HG03565 (cell line): ENCODE measurements around the gene NES.

ENCODE experiments used
- ATAC-seq: cut with Tn5 transposase; IDR thresholded peaks from one replicate; pipeline ENCODE4 v1.9.1; 2021; ENCODE audit warnings: mild to moderate bottlenecking, moderate library complexity; ENCODE audit not compliant: unreplicated experiment

NES gene

GRCh38 chr1:156664767-156665411, 12.3 kb downstream of the NES start:
- no peak for ATAC-seq

- no peak for ATAC-seq
Observed at GRCh38 chr1:156664046-156664766, 13.0 kb downstream of the NES start.

- no peak for ATAC-seq
Observed at GRCh38 chr1:156663178-156663577, 14.0 kb downstream of the NES start.

- ATAC-seq = no peak
Observed at GRCh38 chr1:156662800-156663055, 14.5 kb downstream of the NES start.

- ATAC-seq = no peak
Observed at GRCh38 chr1:156662005-156662799, 15.0 kb downstream of the NES start.

- ATAC-seq = no peak
Observed at GRCh38 chr1:156660752-156661112, 16.5 kb downstream of the NES start.

GRCh38 chr1:156659988-156660751, 17.0 kb downstream of the NES start:
- peak; percentile 69 for ATAC-seq

- ATAC-seq = no peak
Observed at GRCh38 chr1:156659661-156659987, 17.6 kb downstream of the NES start.

GRCh38 chr1:156658945-156659574, 18.1 kb downstream of the NES start:
- ATAC-seq = no peak

GRCh38 chr1:156658496-156658895, 18.7 kb downstream of the NES start:
- ATAC-seq = no peak

- no peak for ATAC-seq
Observed at GRCh38 chr1:156657741-156658319, 19.4 kb downstream of the NES start.

- ATAC-seq = no peak
Observed at GRCh38 chr1:156656806-156657740, 20.1 kb downstream of the NES start.

GRCh38 chr1:156655904-156656516, 21.2 kb downstream of the NES start:
- no peak for ATAC-seq

GRCh38 chr1:156655151-156655903, 21.9 kb downstream of the NES start:
- no peak for ATAC-seq

GRCh38 chr1:156654700-156655099, 22.5 kb downstream of the NES start:
- no peak for ATAC-seq

GRCh38 chr1:156652992-156653355, 24.2 kb downstream of the NES start:
- ATAC-seq = no peak

- no peak for ATAC-seq
Observed at GRCh38 chr1:156652131-156652991, 24.8 kb downstream of the NES start.

- no peak for ATAC-seq
Observed at GRCh38 chr1:156648951-156649350, 28.3 kb downstream of the NES start.
